SK-N-SH treated with all-trans-retinoic acid at 6 μM for 48 hours (cell line): ENCODE measurements around the gene MAP3K20.
"Not testable (repeated sequence)": the region's sequence is repeated elsewhere in the genome, so short reads cannot be mapped to it uniquely, and the experiment has no call there.

Experiments
- ATAC-seq: fragments of 200-7000 bp; cut with Tn5 transposase; 3 replicates; pipeline ENCODE4 v1.9.1; 2020; ENCODE audit warnings: mild to moderate bottlenecking, moderate library complexity
- ARNTL ChIP-seq: fragments of 450-650 bp; formaldehyde crosslinking; IDR thresholded peaks from 2 replicates; pipeline ENCODE4 v1.5.0; 2020; ENCODE audit warnings: low read depth, mild to moderate bottlenecking, moderate library complexity, borderline replicate concordance
- BACH2 ChIP-seq: fragments of 250-450 bp; sonication (Bioruptor Pico); IDR thresholded peaks from 2 replicates; pipeline ENCODE4 v1.9.0; 2021; ENCODE audit warnings: mild to moderate bottlenecking, borderline replicate concordance
- CREB5 ChIP-seq: fragments of 250-450 bp; sonication (Bioruptor Pico); IDR thresholded peaks from 2 replicates; pipeline ENCODE4 v1.5.1; 2020; ENCODE audit warnings: low read depth, mild to moderate bottlenecking, moderate library complexity
- CSDC2 ChIP-seq: fragments of 250-450 bp; sonication (Bioruptor Pico); IDR thresholded peaks from 2 replicates; pipeline ENCODE4 v1.5.0; 2020; ENCODE audit warnings: mild to moderate bottlenecking, moderate library complexity
- CSRNP3 ChIP-seq: fragments of 250-450 bp; sonication (Bioruptor Pico); IDR thresholded peaks from 2 replicates; pipeline ENCODE4 v1.5.1; 2021; ENCODE audit warnings: mild to moderate bottlenecking, moderate library complexity
- GLIS3 ChIP-seq: fragments of 250-450 bp; sonication (Bioruptor Pico); IDR thresholded peaks from 2 replicates; pipeline ENCODE4 v1.5.0; 2020; ENCODE audit warnings: mild to moderate bottlenecking, moderate library complexity
- ISL1 ChIP-seq: fragments of 250-450 bp; sonication (Bioruptor Pico); IDR thresholded peaks from 2 replicates; pipeline ENCODE4 v2.1.2; 2022; ENCODE audit warnings: mild to moderate bottlenecking, moderate library complexity
- OSR1 ChIP-seq: fragments of 250-450 bp; sonication (Bioruptor Pico); IDR thresholded peaks from 2 replicates; pipeline ENCODE4 v1.8.0; 2022; ENCODE audit warnings: moderate library complexity, mild to moderate bottlenecking, inconsistent platforms
- POU6F1 ChIP-seq: fragments of 250-450 bp; sonication (Bioruptor Pico); IDR thresholded peaks from 2 replicates; pipeline ENCODE4 v1.8.0; 2021; ENCODE audit warnings: low read depth, mild to moderate bottlenecking, moderate library complexity, borderline replicate concordance
- PPARA ChIP-seq: fragments of 250-450 bp; sonication (Bioruptor Pico); IDR thresholded peaks from 2 replicates; pipeline ENCODE4 v1.5.0; 2020; ENCODE audit warnings: mild to moderate bottlenecking, borderline replicate concordance
- RARB ChIP-seq: fragments of 250-450 bp; sonication (Bioruptor Pico); IDR thresholded peaks from 2 replicates; pipeline ENCODE4 v1.8.0; 2021; ENCODE audit warnings: mild to moderate bottlenecking, moderate library complexity
- SNAI2 ChIP-seq: fragments of 250-450 bp; sonication (Bioruptor Pico); IDR thresholded peaks from 2 replicates; pipeline ENCODE4 v1.5.0; 2020; ENCODE audit warnings: mild to moderate bottlenecking, moderate library complexity
- TCF4 ChIP-seq: fragments of 250-450 bp; sonication (Bioruptor Pico); IDR thresholded peaks from 2 replicates; pipeline ENCODE4 v1.8.0; 2021; ENCODE audit warnings: mild to moderate bottlenecking, moderate library complexity, borderline replicate concordance
- TOX ChIP-seq: fragments of 250-450 bp; sonication (Bioruptor Pico); IDR thresholded peaks from 2 replicates; pipeline ENCODE4 v1.8.0; 2021; ENCODE audit warnings: mild to moderate bottlenecking, moderate library complexity, borderline replicate concordance
- TSHZ2 ChIP-seq: fragments of 250-450 bp; sonication (Bioruptor Pico); IDR thresholded peaks from 2 replicates; pipeline ENCODE4 v1.5.0; 2020; ENCODE audit warnings: mild to moderate bottlenecking, moderate library complexity
- ZC3H10 ChIP-seq: fragments of 250-450 bp; sonication (Bioruptor Pico); IDR thresholded peaks from 2 replicates; pipeline ENCODE4 v1.5.1; 2021; ENCODE audit warnings: mild to moderate bottlenecking, moderate library complexity
- ZFP3 ChIP-seq: fragments of 250-450 bp; sonication (Bioruptor Pico); IDR thresholded peaks from 2 replicates; pipeline ENCODE4 v1.5.0; 2020; ENCODE audit warnings: mild to moderate bottlenecking, moderate library complexity
- ZFP30 ChIP-seq: fragments of 450-650 bp; formaldehyde crosslinking; IDR thresholded peaks from 2 replicates; pipeline ENCODE4 v1.5.0; 2022; ENCODE audit warnings: mild to moderate bottlenecking, moderate library complexity
- ZNF8 ChIP-seq: fragments of 450-650 bp; formaldehyde crosslinking; IDR thresholded peaks from 2 replicates; pipeline ENCODE4 v1.5.0; 2020; ENCODE audit warnings: mild to moderate bottlenecking, moderate library complexity

Gene MAP3K20

GRCh38 chr2:173296235-173296634, 220.6 kb downstream of the MAP3K20 start (continued):
- TF ChIP-seq POU6F1 (CRISPR knock-in tag) = no peak
- TF ChIP-seq GLIS3 (CRISPR knock-in tag) = no peak
- TF ChIP-seq CSRNP3 (CRISPR knock-in tag) = no peak
- TF ChIP-seq CSDC2 (CRISPR knock-in tag) = no peak
- TF ChIP-seq ZNF8 (CRISPR knock-in tag) = no peak
- no peak for TF ChIP-seq OSR1 (CRISPR knock-in tag)
- TF ChIP-seq CREB5 (CRISPR knock-in tag) = no peak
- TF ChIP-seq PPARA (CRISPR knock-in tag) = no peak
- no peak for TF ChIP-seq TCF4 (CRISPR knock-in tag)

- TF ChIP-seq SNAI2 (CRISPR knock-in tag) (no peak), OSR1 (CRISPR knock-in tag) (no peak), GLIS3 (CRISPR knock-in tag) (no peak), TOX (CRISPR knock-in tag) (no peak), RARB (CRISPR knock-in tag) (no peak), CREB5 (CRISPR knock-in tag) (no peak), BACH2 (CRISPR knock-in tag) (no peak), ZFP3 (CRISPR knock-in tag) (no peak)
- TF ChIP-seq, all 23 proteins: peak for 0
- ATAC-seq = no peak
These were observed 223.0 kb downstream of the MAP3K20 start for GRCh38 chr2:173298536-173299097.

- TF ChIP-seq ARNTL (CRISPR knock-in tag) (no peak), ZNF8 (CRISPR knock-in tag) (no peak), CSDC2 (CRISPR knock-in tag) (no peak), GLIS3 (CRISPR knock-in tag) (no peak), OSR1 (CRISPR knock-in tag) (no peak)
These were observed 224.1 kb downstream of the MAP3K20 start for GRCh38 chr2:173299764-173300163.

GRCh38 chr2:173300458-173300857, 224.8 kb downstream of the MAP3K20 start:
- TF ChIP-seq ZC3H10 (no peak), TCF4 (CRISPR knock-in tag) (no peak), ZNF8 (CRISPR knock-in tag) (no peak), ZFP30 (no peak), TSHZ2 (CRISPR knock-in tag) (no peak), ISL1 (no peak), RARB (CRISPR knock-in tag) (no peak)
- ATAC-seq = no peak

More at GRCh38 chr2:173299764-173300163, 224.1 kb downstream of the MAP3K20 start:
- ATAC-seq = no peak

- ATAC-seq = not testable (repeated sequence)
These were observed 225.9 kb downstream of the MAP3K20 start for GRCh38 chr2:173301549-173301948.
